ENCODE measurements around the gene STMN1.

Gene STMN1

GRCh38 chr1:25890239-25891034 lies 15.8 kb downstream of the STMN1 start:
- no peak for DNase-seq

DNA sequence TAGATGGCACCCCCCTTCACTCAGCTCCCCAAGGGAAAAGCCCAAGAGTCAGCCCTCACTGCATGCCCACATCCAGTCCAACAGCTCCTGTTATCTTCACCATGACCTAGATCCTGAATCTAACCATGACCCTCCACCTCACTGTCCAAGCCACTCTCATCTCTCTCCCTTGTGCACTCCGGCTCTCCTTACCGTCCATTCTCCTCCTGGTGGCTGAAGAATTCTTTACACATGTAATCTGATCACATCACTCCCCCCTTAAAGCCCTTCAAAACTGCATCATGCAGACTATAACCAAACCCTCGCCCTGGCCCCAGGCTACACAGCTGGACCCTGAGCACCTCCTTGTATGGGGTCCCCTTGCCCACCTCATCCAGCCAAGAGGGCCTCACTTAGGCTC lies 16.7 kb downstream of the STMN1 start:
- DNase-seq = no peak

- no peak for DNase-seq
Observed at GRCh38 chr1:25888426-25888987, 17.7 kb downstream of the STMN1 start.

DNA sequence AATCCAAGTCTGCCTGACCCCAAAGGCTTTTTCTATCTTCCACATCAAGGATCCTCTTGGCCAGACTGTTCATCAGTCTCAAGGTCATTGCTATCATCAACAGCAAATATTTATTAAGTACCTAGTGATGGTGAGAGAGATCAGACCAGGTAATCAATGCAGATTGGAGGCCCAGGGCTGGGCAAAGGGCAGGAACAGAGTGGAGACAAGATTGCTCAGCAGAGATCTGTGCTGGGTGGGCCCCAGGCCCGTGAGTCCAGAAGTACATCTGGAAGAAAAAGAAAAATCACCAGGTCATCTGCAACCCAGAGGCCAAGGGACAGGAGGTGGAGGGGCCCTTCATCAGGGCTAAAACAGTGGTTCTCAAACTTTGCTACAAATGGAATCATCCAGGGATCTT lies 20.6 kb downstream of the STMN1 start:
- DNase-seq = no peak

DNA sequence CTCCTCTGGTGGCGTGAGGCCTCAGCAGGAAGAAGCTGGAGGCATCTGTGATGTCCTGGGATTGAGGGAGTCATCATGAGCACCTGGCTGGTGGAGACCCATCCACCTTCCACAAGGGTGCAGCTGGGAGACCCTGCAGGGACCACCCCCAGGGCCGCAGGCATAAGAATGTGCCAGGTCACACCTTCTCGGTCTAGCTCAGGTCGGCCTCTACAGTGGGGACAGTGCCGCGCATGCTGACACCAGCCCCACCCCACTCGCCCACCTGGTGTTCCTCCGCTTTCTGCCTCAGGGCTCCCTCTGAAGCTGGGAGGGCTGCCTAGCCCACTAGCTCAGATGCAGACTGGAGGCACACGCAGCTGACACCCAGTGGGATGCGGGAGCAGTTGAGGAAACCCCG lies 25.0 kb downstream of the STMN1 start:
- no peak for DNase-seq

DNA sequence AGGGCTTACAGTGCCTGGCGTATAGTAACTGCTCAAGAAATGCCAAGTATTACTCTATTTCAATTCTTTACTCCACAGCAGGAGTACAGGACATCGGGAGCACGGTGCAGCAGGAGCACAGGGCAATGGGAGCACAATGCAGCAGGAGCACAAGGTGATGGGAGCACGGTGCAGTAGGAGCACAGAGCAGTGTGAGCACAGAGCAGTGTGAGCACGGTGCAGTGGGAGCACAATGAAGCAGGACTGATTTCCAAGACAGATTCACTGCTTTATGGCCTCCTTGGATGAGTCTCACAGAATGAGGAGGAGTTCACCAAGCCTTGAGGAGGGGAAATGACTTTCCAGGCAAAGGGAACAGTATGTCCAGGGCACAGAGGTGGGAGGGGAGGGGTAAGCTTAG lies 25.7 kb downstream of the STMN1 start:
- no peak for DNase-seq

GRCh38 chr1:25879675-25880074 lies 26.5 kb downstream of the STMN1 start:
- DNase-seq = no peak

DNA sequence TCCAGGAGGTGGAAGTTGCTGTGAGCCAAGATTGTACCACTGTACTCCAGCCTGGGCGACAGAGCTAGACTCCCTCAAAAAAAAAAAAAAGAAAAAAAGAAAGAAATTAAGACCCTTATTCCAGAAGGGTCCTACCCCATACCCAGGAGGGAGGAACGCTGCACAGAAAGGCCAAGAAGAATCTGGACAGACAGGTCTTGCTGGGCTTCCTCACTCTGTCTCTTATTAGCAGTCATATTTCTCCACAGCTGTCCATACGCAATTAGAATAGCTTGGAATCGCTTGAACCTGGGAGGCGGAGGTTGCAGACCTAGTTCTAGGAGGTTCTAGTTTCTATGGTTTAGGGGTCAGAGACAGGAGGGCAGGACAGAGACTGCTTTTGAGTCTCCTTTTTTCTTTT lies 27.5 kb downstream of the STMN1 start:
- DNase-seq = no peak

GRCh38 chr1:25877155-25877554 lies 29.1 kb downstream of the STMN1 start:
- DNase-seq = no peak

DNA sequence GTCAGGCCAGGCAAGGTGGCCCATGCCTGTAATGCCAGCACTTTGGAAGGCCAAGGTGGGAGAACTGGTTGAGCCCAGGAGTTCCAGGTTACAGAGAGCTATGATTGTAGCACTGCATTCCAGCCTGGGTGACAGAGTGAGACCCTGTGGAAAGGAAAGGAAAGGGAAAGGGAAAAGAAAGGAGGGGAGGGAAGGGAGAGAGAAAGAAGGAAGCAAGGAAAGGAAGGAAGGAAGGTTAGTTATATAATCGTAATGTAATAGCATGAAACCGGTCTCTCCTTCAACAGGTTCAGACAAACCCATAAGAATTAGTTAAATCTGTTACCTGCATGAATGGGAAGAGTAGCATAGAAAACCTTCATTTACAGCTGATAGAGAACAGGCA lies 29.5 kb downstream of the STMN1 start:
- no peak for DNase-seq

DNA sequence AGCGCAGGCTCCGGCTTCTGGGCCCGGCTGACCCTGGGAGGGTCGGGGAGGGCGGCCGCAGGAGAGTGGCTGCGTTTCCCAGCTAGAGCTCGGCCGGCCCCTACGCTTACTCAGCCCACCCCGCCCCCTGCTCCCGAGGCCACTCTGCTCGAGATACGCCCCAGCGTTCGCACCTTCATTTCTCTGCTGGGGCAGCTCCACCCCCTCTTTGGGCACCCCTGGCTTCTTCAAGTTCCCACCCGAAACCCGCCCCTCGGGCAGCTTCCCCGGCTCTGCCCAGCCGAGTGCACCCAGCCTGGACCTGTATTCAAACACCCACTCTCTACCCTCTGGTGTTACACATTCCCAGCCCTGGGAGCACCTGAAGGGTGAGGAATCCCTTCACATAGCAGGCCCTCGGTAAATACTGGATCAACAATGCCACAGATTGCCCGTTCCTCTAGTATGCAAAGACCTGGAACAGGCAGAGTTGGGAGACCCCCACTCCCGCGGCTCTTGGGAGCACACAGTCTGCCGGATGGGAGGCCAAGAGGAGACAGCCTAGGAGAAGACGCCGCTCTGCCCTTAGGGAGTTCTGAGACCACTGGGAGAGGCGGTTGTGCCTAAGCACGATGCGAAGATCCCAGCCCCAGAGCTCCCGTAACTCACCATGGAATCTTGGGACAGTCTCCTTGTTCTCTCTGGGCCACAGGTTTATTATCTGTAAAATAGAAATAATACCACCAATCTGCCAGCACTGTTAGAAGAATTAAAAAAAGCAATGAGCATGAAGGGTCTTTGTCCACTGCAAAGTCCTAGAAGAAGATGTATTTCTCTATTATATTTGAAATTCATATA lies 30.1 kb downstream of the STMN1 start:
- no peak for DNase-seq

- DNase-seq = peak; percentile 71
Observed at GRCh38 chr1:25875154-25875855, 30.9 kb downstream of the STMN1 start, which contains the start of gene PAQR7. TSS of gene PAQR7 (minus strand) at chr1:25875708. CDS start at chr1:25863839, 11,869 bp downstream.

DNA sequence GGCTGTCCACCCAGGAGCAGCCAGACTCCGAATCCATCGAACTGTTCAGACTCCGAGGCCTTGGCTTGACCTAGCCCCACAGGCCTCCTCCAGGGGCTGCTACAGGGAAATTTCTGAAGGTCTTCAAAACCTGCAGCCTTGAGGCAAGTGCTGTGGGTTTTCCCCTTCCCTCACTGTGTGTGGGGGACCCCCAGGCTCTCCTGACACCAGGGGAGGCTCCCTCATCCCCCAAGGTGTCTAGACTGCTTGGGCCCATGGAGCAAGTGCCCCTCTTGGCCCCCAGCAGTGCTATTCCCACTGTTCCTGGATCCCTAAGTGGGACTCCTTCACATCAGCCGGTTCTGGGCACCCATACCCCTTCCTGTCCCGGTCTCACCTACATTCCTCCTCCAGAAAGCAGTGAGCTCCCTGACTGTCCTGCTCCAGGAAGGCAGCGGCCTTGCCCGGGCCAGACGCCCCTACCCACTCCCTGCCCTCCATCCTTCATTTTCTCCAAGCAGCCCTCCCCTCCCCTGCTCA lies 31.5 kb downstream of the STMN1 start:
- no peak for DNase-seq

- no peak for DNase-seq
Observed at GRCh38 chr1:25874209-25874608, 32.0 kb downstream of the STMN1 start.

DNA sequence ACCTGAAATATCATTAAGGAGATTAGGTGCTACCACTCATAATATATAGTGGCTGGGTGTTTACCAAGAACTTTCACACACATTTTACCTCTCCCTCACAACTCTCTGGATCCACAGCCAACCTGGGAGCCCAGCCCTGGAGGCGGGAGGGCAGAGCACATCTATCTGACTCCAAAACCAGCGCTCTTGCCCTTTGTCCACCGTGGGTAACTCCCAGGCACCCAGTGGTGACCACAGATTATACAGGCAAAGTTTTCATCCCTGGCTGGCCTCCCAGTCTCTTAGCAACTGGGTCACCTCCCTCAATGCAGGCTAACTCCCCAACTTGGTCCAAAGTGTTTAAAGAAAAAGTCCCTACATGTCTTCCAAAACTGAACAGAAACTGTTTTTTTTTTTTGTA lies 33.1 kb downstream of the STMN1 start:
- no peak for DNase-seq

DNA sequence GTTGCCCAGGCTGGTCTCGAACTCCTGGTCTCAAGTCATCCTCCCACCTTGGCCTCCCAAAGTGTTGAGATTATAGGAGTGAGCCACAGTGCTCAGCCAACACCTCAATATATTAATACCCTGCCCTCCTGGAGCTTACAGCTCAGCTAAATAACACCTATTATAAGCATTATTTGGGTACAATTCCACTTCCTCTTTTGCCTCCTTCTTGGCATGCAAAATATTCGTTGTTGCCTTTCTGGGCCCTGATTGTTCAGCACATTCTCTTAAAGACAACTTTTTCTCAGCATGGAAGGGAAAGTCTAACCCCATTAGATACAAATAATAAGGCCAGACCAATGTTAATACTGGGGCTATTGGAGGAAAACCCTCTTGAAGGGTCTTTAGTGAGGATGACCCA lies 33.5 kb downstream of the STMN1 start:
- no peak for DNase-seq

GRCh38 chr1:25871704-25872494 lies 34.3 kb downstream of the STMN1 start:
- DNase-seq = no peak

DNA sequence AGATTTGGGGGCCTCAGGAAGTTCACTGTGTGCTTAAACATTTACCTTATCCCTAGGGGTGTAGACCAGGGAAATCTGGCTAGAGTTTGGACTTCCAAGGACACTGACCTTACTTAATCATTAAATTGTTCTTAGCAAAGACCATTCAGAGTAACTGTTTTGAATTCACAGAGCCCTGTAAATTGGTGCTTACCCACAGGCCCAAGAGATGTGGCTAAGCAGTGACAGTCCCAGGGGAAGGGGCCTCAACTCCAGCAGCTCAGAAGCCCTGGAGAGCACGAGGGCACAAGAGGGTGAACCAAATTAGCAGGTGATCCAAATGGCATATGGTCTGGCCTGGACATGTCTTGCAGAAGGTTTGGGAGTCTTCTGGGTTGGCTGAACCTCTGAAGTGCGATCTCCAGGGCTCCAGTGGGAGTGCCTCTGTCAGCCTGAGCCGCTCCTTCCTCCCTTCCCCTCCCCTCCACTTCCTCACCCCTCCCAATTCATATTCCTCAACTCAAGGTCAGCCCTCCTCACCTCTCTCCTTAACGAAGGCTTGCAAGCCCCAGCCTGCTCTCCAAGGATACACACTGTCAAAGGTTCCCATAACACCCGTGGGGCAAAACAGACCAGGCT lies 35.0 kb downstream of the STMN1 start:
- DNase-seq = no peak

DNA sequence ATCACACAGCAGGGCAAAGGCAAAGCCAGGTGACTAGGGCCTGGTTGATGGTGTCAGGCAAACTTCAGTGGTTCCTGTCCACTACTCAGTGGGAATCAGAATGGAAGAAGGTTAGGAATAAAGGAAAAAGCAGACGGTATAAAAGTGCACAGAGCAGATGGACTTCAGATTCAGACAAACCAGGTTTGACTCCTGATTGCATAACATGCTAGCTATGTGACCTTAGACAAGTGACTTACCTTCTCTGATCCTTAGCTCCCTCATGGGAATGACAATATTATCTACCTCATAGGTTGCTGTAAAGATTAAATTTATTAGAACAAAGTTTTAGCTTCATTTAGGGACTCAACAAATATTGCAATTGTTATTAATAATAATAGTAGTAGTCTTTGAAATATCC lies 35.6 kb downstream of the STMN1 start:
- DNase-seq = no peak

- no peak for DNase-seq
Observed at GRCh38 chr1:25869909-25870606, 36.2 kb downstream of the STMN1 start.

Measured in activated naive CD4-positive, alpha-beta T cell treated with anti-CD3 and anti-CD28 coated beads, Interleukin-2, amount 50 U/mL, for 16 hours (primary cell).